ENCODE results near the gene SLC22A23. TPM values are rescaled to one million over a fixed set of nuclear protein-coding genes. Genes with fewer than 3 reads are reported as not detected.

SLC22A23 gene
- total and polyA plus RNA-seq, 4 donors, result 4.9 to 45.4 (median 19.7) TPM

GRCh38 chr6:3494391-3495100 lies 37.7 kb upstream of the SLC22A23 start:
- WGBS, result 80% methylated on average over 7 of the region's 7 CpGs
- TF ChIP-seq TAF1 (conservative IDR thresholded peaks at IDR 0.05) (no peak), RXRA (IDR thresholded peaks at IDR 0.05) (no peak), REST (IDR thresholded peaks at IDR 0.05) (no peak), NR2F2 (IDR thresholded peaks at IDR 0.05) (no peak), YY1 (IDR thresholded peaks at IDR 0.05) (no peak), GABPA (IDR thresholded peaks at IDR 0.05 in 1 of 2, conservative IDR thresholded peaks at IDR 0.05 in 1 of 2) (no peak), EGR1 (IDR thresholded peaks at IDR 0.05; ENCODE audit: low read depth in 2 of 2) (no peak), RAD21 (IDR thresholded peaks at IDR 0.05) (no peak), ZBTB33 (IDR thresholded peaks at IDR 0.05) (no peak), SP1 (IDR thresholded peaks at IDR 0.05) (no peak), ATF3 (IDR thresholded peaks at IDR 0.05) (no peak), CTCF (IDR thresholded peaks at IDR 0.05; ENCODE audit: low read depth, low read length, missing input control) (no peak), HNF4G (IDR thresholded peaks at IDR 0.05) (no peak), FOXA2 (IDR thresholded peaks at IDR 0.05) (no peak)
- H3K36me3 ChIP-seq (ENCODE audit: control insufficient read depth in 4 of 4, insufficient read depth in 3 of 4, low read depth in 1 of 4, low read length in 3 of 4), result no peaks in the 10 kb centered on the region
- H3K27me3 ChIP-seq (ENCODE audit: control insufficient read depth in 4 of 4, insufficient read depth in 4 of 4, low read length in 3 of 4), result no peaks in the 10 kb centered on the region
- H3K9me3 ChIP-seq (ENCODE audit: control insufficient read depth in 4 of 4, low read length in 3 of 4), result no peaks in the 10 kb centered on the region
- no peak overlapping the region for H3K4me3 ChIP-seq (ENCODE audit: low read depth in 1 of 3, low read length in 3 of 3)
- no peak overlapping the region for H3K27ac ChIP-seq (ENCODE audit: low read depth in 1 of 2, low read length in 2 of 2)
- no peak overlapping the region for H3K9ac ChIP-seq (ENCODE audit: low read depth in 1 of 2, low read length in 2 of 2)
- H3K4me1 ChIP-seq (ENCODE audit: control insufficient read depth in 4 of 4, insufficient read depth in 4 of 4, low read length in 3 of 4), result no peaks in the 10 kb centered on the region
- DNase-seq (ENCODE audit: low spot score), result no peak

- Histone ChIP-seq H3K36me3 (ENCODE audit: control insufficient read depth in 4 of 4, insufficient read depth in 3 of 4, low read depth in 1 of 4, low read length in 3 of 4) (no peaks in the 10 kb centered on the region), H3K9ac (ENCODE audit: low read depth in 1 of 2, low read length in 2 of 2) (no peak overlapping the region), H3K27me3 (ENCODE audit: control insufficient read depth in 4 of 4, insufficient read depth in 4 of 4, low read length in 3 of 4) (no peaks in the 10 kb centered on the region), H3K9me3 (ENCODE audit: control insufficient read depth in 4 of 4, low read length in 3 of 4) (no peaks in the 10 kb centered on the region), H3K27ac (ENCODE audit: low read depth in 1 of 2, low read length in 2 of 2) (no peak overlapping the region), H3K4me1 (ENCODE audit: control insufficient read depth in 4 of 4, insufficient read depth in 4 of 4, low read length in 3 of 4) (no peaks in the 10 kb centered on the region), H3K4me3 (ENCODE audit: low read depth in 1 of 3, low read length in 3 of 3) (no peak overlapping the region)
- DNase-seq (ENCODE audit: low spot score), result no peak
- WGBS, result 97% methylated on average over 2 of the region's 2 CpGs
- no peak for TF ChIP-seq RXRA (IDR thresholded peaks at IDR 0.05)
Observed at GRCh38 chr6:3490625-3490980, 33.8 kb upstream of the SLC22A23 start.
